VCaP (cell line): ENCODE results near the gene CENPF.
"Not testable (repeated sequence)": the region's sequence is repeated elsewhere in the genome, so short reads cannot be mapped to it uniquely, and the experiment has no call there.

Experiments used
- H3K27ac ChIP-seq: fragments of 450-650 bp; 2 replicates; pipeline ENCODE4 v1.5.1; 2017
- TF ChIP-seq, protein P1 (sequence below): fragments of 450-650 bp; conservative IDR thresholded peaks from 2 replicates; pipeline ENCODE4 v1.5.1; 2017; ENCODE audit warnings: mild to moderate bottlenecking, moderate library complexity

Gene CENPF

GRCh38 chr1:214609692-214610091 is 6.7 kb downstream of the CENPF start:
- TF ChIP-seq, protein P1, sequence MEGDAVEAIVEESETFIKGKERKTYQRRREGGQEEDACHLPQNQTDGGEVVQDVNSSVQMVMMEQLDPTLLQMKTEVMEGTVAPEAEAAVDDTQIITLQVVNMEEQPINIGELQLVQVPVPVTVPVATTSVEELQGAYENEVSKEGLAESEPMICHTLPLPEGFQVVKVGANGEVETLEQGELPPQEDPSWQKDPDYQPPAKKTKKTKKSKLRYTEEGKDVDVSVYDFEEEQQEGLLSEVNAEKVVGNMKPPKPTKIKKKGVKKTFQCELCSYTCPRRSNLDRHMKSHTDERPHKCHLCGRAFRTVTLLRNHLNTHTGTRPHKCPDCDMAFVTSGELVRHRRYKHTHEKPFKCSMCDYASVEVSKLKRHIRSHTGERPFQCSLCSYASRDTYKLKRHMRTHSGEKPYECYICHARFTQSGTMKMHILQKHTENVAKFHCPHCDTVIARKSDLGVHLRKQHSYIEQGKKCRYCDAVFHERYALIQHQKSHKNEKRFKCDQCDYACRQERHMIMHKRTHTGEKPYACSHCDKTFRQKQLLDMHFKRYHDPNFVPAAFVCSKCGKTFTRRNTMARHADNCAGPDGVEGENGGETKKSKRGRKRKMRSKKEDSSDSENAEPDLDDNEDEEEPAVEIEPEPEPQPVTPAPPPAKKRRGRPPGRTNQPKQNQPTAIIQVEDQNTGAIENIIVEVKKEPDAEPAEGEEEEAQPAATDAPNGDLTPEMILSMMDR = no peak
- no peak overlapping the region for H3K27ac ChIP-seq

GRCh38 chr1:214610136-214610535 is 7.1 kb downstream of the CENPF start:
- H3K27ac ChIP-seq = not testable (repeated sequence)

DNA sequence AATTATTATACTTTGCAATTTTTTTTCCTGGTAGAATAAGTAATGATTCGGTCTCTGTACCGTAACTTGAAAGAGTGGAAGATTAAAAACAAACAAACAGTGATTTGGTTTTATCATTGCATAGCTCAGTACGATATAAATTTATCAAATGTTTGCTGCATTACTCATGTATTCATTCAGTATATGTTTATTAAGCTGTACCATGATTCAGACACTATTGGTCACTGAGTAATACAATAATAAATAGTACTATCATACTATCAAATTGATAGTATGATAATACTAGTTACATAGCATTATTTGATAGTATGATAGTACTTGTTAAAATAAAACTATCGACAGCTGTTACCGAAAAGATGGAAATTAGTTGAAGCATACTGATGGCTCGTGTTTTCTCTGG is 12.1 kb downstream of the CENPF start:
- no peak overlapping the region for H3K27ac ChIP-seq
- TF ChIP-seq, protein P1 = no peak

DNA sequence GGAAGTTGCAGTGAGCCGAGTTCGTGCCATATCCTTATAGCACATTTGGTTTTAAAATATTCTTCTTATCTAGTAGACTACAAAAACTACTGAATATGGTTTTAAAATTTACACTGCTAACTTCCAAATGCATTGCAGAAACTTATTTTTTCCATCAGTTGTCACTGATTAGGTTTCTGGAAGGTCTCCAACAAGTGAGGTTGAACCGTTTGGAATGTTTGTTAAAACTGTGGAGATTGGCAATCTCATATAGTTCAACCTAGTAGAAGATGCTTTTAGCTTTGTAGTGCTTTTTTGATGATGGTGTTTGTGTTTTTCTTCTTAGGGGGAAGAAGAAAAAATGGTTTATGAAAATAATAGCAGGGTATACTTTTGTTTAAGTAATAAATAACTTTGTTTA is 12.9 kb downstream of the CENPF start:
- no peak overlapping the region for H3K27ac ChIP-seq
- TF ChIP-seq, protein P1 = no peak

DNA sequence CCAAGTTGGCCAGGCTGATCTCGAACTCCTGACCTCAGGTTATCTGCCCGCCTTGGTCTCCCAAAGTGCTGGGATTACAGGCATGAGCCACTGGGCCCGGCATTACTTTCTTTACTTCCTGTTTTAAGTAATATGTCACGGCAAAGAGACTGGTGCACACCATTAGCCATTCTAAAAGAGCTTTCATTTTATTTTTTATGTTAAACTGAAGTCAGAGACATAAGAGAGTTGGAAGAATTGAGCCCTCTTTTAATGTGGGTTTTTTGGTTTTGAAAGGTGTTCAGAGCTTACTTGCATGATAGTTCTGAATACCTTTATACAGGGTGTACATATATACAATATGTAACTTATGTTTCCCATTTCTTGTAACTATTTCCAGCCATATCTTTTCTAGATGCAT is 14.3 kb downstream of the CENPF start:
- TF ChIP-seq, protein P1 = no peak
- no peak overlapping the region for H3K27ac ChIP-seq

- TF ChIP-seq, protein P1 = no peak
- H3K27ac ChIP-seq = no peak overlapping the region
These were observed 14.8 kb downstream of the CENPF start for GRCh38 chr1:214617843-214618242.

DNA sequence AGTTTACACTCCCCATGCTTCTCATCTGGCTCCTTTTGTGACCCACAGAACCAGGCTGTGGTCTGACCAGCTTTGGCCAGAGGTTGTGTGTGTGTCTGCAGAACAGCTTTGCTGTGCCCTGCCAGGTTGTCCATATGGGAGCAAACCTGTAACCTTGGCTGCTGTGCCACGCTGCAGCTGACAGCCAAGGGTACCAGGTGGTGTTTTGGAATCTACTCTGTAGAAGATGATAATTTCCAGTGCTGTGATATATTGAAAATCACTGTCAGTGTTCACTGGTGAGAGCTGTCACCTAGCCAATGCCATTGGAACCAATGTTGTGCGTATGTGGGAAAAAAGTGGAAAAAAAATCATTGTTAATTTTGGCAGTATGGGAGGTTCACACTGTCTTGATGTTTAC is 18.2 kb downstream of the CENPF start:
- TF ChIP-seq, protein P1 = no peak
- H3K27ac ChIP-seq = no peak overlapping the region

DNA sequence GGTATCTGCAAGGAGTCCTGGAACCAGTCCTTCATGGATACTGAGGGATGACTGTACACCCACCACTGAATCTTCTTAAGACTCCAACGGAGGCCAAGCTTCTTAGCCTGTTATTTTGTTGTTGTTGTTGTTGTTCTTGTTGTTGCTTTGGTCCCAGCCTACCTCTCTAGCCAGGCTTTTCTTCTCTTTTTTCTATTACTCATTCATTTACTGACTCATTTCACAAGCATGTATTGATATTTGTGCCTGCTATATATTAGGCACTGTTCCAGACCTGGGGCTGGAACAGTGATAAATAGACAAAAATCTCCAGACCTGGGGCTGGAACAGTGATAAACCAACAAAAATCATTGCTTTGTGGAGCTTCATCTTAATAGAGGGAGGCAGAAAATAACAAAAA is 20.4 kb downstream of the CENPF start:
- H3K27ac ChIP-seq = no peak overlapping the region
- TF ChIP-seq, protein P1 = no peak
